Peyer's patch (tissue), 4 donors: ENCODE results near the gene B3GLCT. TPM values are rescaled to one million over a fixed set of nuclear protein-coding genes. Genes with fewer than 3 reads are reported as not detected.

Experiments
- DNase-seq, 3 donors: peaks; one replicate each; pipeline ENCODE4 v3.0.0-alpha.2; 2017 to 2019
- H3K27ac ChIP-seq, 4 donors: fragments of 200-600 bp; sonication (generic); one replicate each; pipeline ENCODE4 v1.5.1; 2016 to 2019
- H3K27me3 ChIP-seq, 2 donors: fragments of 200-600 bp; sonication (generic); one replicate each; pipeline ENCODE4 v1.5.1; 2019
- H3K36me3 ChIP-seq, 3 donors: fragments of 200-600 bp; sonication (generic); one replicate each; pipeline ENCODE4 v1.5.1; 2016 to 2019
- H3K4me1 ChIP-seq, 4 donors: fragments of 200-600 bp; sonication (generic); one replicate each; pipeline ENCODE4 v1.5.1; 2016 to 2019
- H3K4me3 ChIP-seq, 4 donors: fragments of 200-600 bp; sonication (generic); 1 replicate in 3 of 4; 2 replicates in 1 of 4; pipeline ENCODE4 v1.5.1; 2016 to 2019; ENCODE audit warnings: mild to moderate bottlenecking in 1 of 4
- H3K9me3 ChIP-seq, 4 donors: fragments of 200-600 bp; sonication (generic); one replicate each; pipeline ENCODE4 v1.5.1; 2016 to 2019; ENCODE audit warnings: mild to moderate bottlenecking in 1 of 4
- CTCF ChIP-seq, 6 experiments: fragments of 450-650 bp in 4 of 6; fragments of 200-600 bp in 2 of 6; sonication (generic) in 1 of 6; IDR thresholded peaks; one replicate each; pipeline ENCODE4 v1.5.1; 2017 to 2019; ENCODE audit warnings: antibody characterized with exemption in 6 of 6, mild to moderate bottlenecking in 3 of 6, moderate library complexity in 1 of 6
- POLR2A ChIP-seq, 2 donors: fragments of 450-650 bp; IDR thresholded peaks; one replicate each; pipeline ENCODE4 v1.5.1; 2017; ENCODE audit warnings: antibody characterized with exemption in 2 of 2, mild to moderate bottlenecking in 2 of 2, moderate library complexity in 2 of 2
- total RNA-seq, 4 donors: library from RNA; depleted of rRNA; stranded (reverse); fragments of >200 nt; gene quantifications; one replicate each; pipeline ENCODE4 v1.1.0, GENCODE V29; 2016

The B3GLCT gene
- total RNA-seq, 4 donors from 2014 or later = 3.3 to 5.4 (median 3.4) TPM

GRCh38 chr13:31184981-31185645 lies 14.7 kb upstream of the B3GLCT start:
- Histone ChIP-seq H3K4me1 (no peaks in the 10 kb centered on the region), H3K27me3 (no peaks in the 10 kb centered on the region), H3K27ac (no peak overlapping the region), H3K9me3 (no peaks in the 10 kb centered on the region), H3K36me3 (no peaks in the 10 kb centered on the region), H3K4me3 (no peak overlapping the region)
- TF ChIP-seq CTCF (IDR thresholded peaks at IDR 0.05) = no peak
- TF ChIP-seq POLR2A (IDR thresholded peaks at IDR 0.05) = no peak
- DNase-seq = no peak

GRCh38 chr13:31191748-31192147 lies 8.0 kb upstream of the B3GLCT start:
- no peak for TF ChIP-seq CTCF (IDR thresholded peaks at IDR 0.05)
- TF ChIP-seq POLR2A (IDR thresholded peaks at IDR 0.05) = no peak
- no peak overlapping the region for H3K4me3 ChIP-seq
- no peaks in the 10 kb centered on the region for H3K27me3 ChIP-seq
- no peak for DNase-seq
- no peaks in the 10 kb centered on the region for H3K4me1 ChIP-seq
- H3K9me3 ChIP-seq = no peaks in the 10 kb centered on the region
- H3K27ac ChIP-seq = no peak overlapping the region
- H3K36me3 ChIP-seq = no peaks in the 10 kb centered on the region

- no peaks in the 10 kb centered on the region for H3K4me1 ChIP-seq
- H3K4me3 ChIP-seq = no peak overlapping the region
- TF ChIP-seq CTCF (IDR thresholded peaks at IDR 0.05) = no peak
- no peak for TF ChIP-seq POLR2A (IDR thresholded peaks at IDR 0.05)
- no peaks in the 10 kb centered on the region for H3K27me3 ChIP-seq
- no peaks in the 10 kb centered on the region for H3K36me3 ChIP-seq
- no peak overlapping the region for H3K27ac ChIP-seq
- no peak for DNase-seq
- H3K9me3 ChIP-seq = no peaks in the 10 kb centered on the region
Observed at GRCh38 chr13:31192306-31192705, 7.5 kb upstream of the B3GLCT start.

- no peaks in the 10 kb centered on the region for H3K4me1 ChIP-seq
- no peaks in the 10 kb centered on the region for H3K9me3 ChIP-seq
- TF ChIP-seq CTCF (IDR thresholded peaks at IDR 0.05) (no peak), POLR2A (IDR thresholded peaks at IDR 0.05) (no peak)
- no peak overlapping the region for H3K4me3 ChIP-seq
- H3K27ac ChIP-seq = no peak overlapping the region
- no peaks in the 10 kb centered on the region for H3K27me3 ChIP-seq
- no peak for DNase-seq
- no peaks in the 10 kb centered on the region for H3K36me3 ChIP-seq
Observed at GRCh38 chr13:31195616-31196015, 4.2 kb upstream of the B3GLCT start.

GRCh38 chr13:31196992-31197391 lies 2.8 kb upstream of the B3GLCT start:
- Histone ChIP-seq H3K4me3 (no peak overlapping the region), H3K4me1 (peaks cover 0 to 7% (median 3%) of the 10 kb centered on the region in 4 donors), H3K9me3 (no peaks in the 10 kb centered on the region), H3K27ac (no peak overlapping the region), H3K36me3 (no peaks in the 10 kb centered on the region), H3K27me3 (no peaks in the 10 kb centered on the region)
- no peak for DNase-seq
- TF ChIP-seq CTCF (IDR thresholded peaks at IDR 0.05) (no peak), POLR2A (IDR thresholded peaks at IDR 0.05) (no peak)

GRCh38 chr13:31198519-31198918 lies 1.3 kb upstream of the B3GLCT start:
- H3K27me3 ChIP-seq = no peaks in the 10 kb centered on the region
- no peak for DNase-seq
- no peak overlapping the region for H3K27ac ChIP-seq
- no peak for TF ChIP-seq CTCF (IDR thresholded peaks at IDR 0.05)
- no peak for TF ChIP-seq POLR2A (IDR thresholded peaks at IDR 0.05)
- H3K4me3 ChIP-seq = no peak overlapping the region
- H3K4me1 ChIP-seq = peaks cover 0 to 7% (median 3%) of the 10 kb centered on the region in 4 donors
- H3K9me3 ChIP-seq = no peaks in the 10 kb centered on the region
- no peaks in the 10 kb centered on the region for H3K36me3 ChIP-seq
